Stimulated activated CD4-positive, alpha-beta T cell treated with anti-CD3 and anti-CD28 coated beads, Interleukin-2, amount 100 ng/mL, for 4 hours (primary cell): ENCODE measurements around the gene PRMT7.

ENCODE experiments used
- DNase-seq: peaks from one replicate; pipeline ENCODE4 v3.0.0-alpha.2; 2020; ENCODE audit warnings: low read depth

The PRMT7 gene

DNA sequence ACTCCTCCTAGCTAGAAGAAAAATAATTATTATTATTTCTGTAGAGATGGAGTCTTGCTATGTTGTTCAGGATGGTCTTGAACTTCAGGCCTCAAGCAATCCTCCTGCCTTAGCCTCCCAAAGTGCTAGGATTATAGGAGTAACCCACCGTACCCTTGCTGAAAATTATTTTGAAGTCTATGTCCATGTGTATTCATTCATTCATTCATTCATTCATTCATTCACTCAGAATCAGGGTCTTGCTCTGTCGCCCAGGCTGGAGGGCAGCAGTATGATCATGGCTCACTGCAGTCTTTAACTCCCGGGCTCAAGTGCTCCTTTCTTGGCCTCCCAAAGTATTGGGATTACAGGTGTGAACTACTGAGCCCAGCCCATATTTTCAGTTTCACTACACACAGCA, 4.2 kb upstream of the PRMT7 start:
- no peak for DNase-seq

DNA sequence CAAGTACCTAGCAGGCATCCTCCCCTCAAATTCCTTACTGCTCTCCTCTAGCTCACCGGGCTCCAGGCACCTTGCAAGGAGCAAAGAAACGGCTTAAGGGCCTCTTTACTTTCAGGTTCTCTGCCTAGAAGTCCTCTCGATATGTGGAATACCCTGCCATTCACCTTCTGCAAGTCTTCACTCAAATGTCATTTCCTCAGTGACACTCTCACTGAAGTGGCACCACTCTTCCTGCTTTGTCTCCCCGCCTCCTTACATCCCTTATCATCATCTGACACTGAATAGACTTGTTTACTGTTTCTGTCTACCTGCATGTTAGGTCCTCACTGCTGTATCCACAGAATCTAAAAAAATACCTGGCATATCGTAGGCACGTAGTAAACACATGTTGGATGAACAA, 1.0 kb upstream of the PRMT7 start:
- no peak for DNase-seq

DNA sequence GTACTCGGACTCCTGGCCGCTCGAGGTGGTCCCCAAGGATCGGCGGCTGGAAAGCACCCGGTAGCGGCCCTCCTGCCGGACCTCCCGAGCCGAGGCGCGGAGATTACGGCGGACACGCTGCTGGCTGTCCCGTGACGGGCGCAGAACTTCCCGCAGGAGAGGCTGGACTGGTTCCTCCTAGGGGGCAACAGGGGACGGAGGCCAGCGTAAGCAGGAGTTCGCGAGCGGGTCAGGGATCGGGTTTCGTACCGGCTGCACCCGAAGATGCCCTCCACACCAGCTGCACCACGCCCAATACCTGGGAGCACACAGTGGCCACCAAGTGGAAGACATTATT, 414 bp upstream of the PRMT7 start:
- DNase-seq = no peak

DNA sequence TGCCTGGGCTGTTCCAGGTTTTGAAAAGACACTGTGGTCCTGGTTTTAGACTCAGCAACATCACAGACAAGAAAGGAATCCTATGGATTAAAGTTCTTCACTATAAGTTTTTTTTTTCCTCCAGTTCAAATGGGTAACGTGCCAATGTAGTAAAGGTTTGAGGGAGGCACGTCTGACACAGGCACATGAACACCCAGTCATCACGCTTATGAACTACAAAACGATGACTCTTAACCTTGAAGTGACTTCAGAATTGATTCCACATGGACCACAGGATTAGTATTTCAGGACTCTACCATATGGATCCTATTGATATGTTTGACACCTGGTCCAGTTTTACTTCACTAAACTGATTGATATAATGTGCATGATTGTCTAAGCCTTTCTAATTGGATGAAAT, 2.3 kb downstream of the PRMT7 start:
- DNase-seq = no peak

DNA sequence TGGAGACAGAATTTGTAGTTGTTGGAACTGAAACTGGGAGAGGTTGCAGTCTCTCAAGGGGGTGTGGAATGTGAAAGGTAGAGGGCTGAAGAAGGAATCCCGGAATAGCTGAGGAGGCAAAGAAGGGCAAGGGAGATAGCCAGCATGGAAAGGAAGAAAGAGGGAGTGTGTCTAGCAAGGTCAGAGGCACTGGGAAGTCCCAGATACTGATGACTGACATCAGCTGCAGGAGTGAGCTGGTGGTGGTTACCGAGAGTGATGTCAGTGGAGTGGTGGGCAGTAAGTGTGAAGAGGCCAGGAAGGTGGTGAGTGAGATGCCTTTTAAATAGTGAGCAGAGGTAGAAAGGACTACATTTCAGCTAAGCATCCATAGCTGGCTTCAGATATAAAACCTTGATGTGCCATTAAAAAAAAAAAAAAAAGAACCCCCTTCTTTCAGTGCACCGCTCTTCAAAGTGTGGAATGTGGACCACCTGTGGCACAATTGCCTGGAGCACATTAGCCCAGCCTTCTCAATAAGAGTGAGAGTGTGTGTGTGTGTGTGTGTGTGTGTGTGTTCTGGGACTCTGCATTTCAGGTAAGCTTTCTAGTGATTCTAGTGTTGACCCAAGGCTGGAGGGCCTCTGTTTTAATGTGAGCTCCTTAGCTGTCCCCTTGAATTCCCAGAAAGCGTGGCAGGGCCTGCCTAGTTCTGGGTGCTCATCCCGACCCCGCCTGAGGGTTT, 8.5 kb downstream of the PRMT7 start:
- no peak for DNase-seq

DNA sequence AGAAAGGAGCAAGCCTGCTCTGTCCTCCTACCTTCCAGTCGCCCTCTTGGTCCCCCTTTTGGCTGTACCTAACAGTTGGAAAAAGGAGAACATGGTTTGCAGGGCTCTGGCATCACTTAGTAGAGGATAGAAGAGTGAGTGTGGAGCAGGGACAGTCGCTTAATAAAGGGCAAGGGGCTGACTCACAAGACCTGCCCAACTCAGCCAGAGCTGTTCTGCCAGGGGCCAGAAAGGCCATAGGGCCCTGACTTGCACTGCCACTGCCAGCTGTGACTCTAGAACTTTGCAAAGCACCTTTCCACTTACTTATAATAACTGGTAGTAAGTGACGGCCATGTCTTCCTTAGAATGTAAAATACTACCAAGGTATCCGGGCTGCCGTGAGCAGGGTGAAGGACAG, 13.5 kb downstream of the PRMT7 start:
- DNase-seq = no peak

- no peak for DNase-seq
Measured at GRCh38 chr16:68324780-68325357, 14.1 kb downstream of the PRMT7 start.

DNA sequence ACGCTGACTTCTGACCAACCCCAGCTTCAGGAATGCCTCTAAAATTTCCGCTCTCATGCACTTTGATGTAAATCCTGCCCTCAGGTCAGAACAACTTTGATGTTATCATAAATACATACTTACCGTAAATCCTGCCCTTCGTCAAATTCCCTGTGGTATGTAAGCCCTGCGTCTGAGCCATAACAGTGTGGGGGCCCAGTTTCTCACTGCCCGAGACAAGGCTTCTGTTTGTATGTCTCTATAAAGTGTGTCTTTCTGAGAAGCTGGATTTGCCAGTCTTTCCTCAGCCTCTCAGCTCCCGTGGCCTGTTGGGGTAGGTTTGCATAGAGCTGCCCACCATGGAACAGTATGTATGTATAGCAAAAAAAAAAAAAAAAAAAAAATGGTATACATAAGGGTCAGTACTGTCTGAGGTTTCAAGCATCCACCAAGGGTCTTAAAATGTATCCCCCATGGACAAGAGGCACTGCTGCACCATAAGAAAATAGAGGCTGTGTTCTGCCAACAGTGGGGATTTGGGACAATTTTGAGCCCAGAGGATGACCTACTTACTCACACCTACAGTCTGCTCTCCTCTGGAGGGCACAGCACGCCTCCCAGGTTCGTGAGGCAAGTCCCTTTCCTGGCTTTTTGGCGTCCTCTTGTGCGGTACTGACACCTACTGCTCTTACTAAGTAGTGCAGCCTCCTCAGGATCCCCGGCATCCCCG, 17.5 kb downstream of the PRMT7 start:
- peak; percentile 73 for DNase-seq

DNA sequence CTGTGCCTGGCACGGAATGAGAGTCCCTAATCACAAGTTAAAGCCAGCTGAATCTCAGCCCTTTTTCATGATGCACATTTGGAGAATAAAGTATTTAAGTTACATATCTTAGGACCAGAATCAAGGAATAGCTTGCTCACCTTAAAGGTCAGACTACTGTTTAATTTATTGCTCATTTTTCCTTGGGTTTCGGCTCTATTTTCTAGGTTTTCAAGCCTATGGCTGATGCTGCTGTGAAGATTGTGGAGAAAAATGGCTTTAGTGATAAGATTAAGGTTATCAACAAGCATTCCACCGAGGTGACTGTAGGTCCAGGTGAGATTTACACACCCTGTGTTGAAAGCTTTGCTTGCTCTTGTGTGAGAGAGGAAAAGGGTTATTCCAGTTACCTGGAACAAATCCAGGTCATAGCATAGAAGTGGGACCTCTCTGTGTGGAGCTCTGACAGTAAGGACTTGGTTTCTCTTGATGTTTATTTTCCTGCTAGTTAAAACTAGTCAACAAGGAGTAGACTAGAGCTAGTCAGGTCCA, 18.1 kb downstream of the PRMT7 start:
- DNase-seq = no peak

DNA sequence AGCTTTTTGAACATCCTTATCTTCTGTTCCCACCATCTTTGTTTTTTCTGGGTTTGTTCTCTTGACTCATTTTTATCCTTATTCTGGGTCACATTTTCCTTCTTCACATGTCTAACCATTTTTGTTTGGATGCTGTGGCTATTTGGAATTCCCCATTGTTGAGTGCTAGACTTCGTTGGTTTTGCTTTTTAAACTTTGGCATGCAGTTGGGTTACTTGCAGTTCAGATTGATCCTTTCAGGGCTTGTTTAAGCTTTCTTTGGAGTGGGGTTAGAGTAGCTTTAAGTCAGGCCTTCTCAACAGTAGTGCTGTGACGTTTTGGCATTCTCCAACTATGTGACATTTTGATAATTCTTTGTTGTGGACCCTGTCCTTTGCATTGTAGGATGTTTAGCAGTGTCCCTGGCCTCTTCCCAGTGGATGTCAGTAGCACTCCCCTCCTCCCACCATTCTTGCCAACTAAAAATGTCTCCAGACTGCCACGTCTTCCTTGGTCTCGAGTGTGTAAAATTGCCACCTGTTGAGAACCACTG, 21.1 kb downstream of the PRMT7 start:
- no peak for DNase-seq

DNA sequence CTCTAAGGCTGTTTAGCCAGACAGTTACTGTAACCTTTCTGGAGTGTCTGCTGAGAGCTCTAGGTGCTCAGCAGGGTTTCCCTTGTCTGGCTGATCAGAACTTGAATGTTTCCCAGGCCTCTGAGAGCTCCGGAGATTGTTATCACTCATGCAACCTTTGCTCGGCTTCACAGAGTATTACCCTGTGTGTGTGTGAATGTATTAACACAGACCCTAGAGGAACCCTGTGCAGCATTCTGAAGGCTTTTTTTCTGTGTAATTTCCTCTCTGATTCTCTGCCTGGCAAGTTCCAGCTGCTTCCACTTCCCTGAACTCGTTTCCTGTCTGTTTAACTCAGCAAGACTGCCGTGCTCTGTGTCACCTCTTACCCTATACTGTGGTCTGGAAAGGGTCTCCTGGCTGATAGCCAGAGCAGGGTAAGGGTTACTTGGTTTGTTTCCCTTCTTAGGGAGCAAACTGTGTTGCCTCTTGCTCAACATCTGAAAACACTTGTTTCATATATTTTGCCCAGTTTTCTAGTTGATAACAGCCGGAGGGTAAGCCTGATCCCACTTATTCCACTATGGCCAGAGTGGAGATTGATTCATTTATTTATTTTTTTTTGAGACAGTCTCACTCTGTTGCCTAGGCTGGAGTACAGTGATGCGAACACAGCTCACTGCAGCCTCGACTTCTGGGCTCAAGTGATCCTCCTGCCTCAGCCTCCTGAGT, 21.7 kb downstream of the PRMT7 start:
- no peak for DNase-seq

- no peak for DNase-seq
Measured at GRCh38 chr16:68335175-68335574, 24.4 kb downstream of the PRMT7 start.

DNA sequence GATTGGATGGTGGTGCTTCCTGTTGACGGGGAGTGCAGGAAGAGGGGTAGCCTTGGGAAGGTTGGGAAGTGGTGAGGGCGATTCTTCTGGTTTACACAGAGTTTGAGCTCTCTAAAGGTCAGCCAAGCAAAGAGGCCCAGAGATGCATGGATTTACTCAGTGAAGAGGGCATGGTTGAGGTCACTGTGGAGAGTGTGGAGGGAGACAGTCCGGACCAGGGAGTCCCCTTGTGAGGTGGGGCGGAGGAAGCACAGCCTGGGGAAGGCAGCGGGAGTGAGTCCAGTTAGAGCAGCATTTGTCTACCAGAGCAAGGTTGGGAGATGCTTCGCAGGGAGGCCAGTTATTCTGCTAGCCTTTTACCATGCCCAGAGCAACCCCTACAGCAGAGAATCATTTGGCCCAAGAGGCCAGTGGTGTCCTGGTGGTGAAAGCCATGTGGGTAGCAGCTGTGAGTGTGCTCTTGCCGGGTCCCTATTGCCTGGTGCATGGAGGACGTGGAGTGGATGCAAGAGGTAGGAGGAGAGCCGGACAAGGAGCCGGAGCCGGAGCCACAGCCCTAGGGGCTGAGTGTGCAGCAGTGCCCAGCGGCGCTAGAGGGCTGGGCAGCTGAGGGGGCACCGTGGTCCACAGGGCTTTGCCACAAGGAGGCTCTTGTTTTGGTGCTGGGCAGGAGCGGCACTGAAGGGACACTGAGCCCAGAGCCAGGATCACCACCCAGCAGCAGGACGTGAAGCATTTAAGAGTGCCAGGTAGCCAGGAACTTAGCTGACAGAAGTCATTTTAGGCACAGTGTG, 27.7 kb downstream of the PRMT7 start:
- DNase-seq = no peak

DNA sequence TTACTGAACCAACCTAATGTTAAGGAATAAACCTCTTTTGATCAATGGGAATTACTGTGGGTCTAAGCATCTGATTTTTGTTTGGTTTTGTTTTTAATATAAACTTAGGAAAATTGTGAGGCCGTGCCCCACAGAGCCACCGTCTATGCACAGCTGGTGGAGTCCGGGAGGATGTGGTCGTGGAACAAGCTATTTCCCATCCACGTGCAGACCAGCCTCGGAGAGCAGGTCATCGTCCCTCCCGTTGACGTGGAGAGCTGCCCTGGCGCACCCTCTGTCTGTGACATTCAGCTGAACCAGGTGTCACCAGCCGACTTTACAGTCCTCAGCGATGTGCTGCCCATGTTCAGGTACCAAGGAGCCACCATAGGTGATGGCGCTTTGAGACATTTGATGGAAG, 28.4 kb downstream of the PRMT7 start:
- DNase-seq = no peak

GRCh38 chr16:68342620-68343019, 31.8 kb downstream of the PRMT7 start:
- no peak for DNase-seq

DNA sequence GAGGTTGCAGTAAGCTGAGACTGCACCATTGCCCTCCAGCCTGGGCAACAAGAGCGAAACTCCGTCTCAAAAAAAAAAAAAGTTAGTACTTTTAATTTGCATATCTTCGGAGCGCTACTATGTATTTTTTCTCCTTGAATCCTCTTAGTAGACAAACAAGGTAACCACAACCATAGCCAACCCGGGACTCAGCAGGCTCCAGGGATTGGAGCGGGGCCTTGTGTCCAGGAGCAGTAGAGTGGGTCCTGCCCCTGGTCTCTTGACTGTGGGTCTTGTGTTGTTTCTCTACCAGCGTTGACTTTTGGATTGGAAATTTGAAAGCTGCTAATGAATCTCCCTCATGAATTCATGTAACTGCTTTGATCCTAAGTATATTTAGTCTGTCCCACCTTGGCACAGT, 32.3 kb downstream of the PRMT7 start:
- no peak for DNase-seq

- no peak for DNase-seq
Measured at GRCh38 chr16:68344252-68344651, 33.4 kb downstream of the PRMT7 start.

- no peak for DNase-seq
Measured at GRCh38 chr16:68345351-68345810, 34.6 kb downstream of the PRMT7 start.

DNA sequence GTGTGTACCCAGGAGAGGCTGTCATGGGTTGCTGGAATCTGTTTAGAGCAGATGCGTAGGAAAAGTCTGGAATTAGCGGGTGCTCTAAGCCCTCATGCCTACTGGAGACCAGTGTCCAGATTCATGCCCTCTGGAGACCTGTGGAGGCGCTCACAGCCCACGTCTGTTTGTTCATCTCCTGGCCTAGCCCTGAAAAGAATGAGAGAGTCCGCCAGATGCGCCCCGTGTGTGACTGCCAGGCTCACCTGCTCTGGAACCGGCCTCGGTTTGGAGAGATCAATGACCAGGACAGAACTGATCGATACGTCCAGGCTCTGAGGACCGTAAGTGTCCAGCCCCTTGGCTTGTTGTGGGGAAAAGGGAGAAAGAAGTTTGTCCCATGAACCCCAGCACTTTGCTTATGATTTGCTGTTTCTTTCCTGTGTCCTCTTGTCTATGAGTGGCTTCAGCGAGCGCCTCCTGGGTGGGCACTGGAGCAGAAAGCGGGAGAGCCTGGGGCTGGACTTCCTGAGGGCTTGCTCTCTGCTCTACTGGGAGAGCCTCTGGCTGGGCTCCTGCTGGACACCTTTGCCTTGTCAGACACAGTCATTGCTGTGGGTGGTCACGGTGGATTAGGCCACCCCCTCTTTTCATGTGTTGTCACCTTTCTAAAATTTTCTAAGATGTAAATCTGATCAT, 35.3 kb downstream of the PRMT7 start:
- DNase-seq = no peak

- DNase-seq = no peak
Measured at GRCh38 chr16:68346892-68347480, 36.2 kb downstream of the PRMT7 start.

- no peak for DNase-seq
Measured at GRCh38 chr16:68347605-68348004, 36.8 kb downstream of the PRMT7 start.
